ENCODE data around the gene PLD6.
"Not testable (repeated sequence)": the region's sequence is repeated elsewhere in the genome, so short reads cannot be mapped to it uniquely, and the experiment has no call there.

- TF ChIP-seq CTCF (optimal IDR thresholded peaks at IDR 0.05 in 1 of 3, IDR thresholded peaks at IDR 0.05 in 1 of 3, conservative IDR thresholded peaks at IDR 0.05 in 1 of 3; ENCODE audit: extremely low read depth in 1 of 3, insufficient read depth in 2 of 3, low read length in 3 of 3); EZH2 (IDR thresholded peaks at IDR 0.05; ENCODE audit: low read length): not testable (repeated sequence)
Measured at GRCh38 chr17:17255689-17256088, 49.6 kb upstream of the PLD6 start.
